ENCODE results near the gene TRPC3.

TRPC3 gene

DNA sequence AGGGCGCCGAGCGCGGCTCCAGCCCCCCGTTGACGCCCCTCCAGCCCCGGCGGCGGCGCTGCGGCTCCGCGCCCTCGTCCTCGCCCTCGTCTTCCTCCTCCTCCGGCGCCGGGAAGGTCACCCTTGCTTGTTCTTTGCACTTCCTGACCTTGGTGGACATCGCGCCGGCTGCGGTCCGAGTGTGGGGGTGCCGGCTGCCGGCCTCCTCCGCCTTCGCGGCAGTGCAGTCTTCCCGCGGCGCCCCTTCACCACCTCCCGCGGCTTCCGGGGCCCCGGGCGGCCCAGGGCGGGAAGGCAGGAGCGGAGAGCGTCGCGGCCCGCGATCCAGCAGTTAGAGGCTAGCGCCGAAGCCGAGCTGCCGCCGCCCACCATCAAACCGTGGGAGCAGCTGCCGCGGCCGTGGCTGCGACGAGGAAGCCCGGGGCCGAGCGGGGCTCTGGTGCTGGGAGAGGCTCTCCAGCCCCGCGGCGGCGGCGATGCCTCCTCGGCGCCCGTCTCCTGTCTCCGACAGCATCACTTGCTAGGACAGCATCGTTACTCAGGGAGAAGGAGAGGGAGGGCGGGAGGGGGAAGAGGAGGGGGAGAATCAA, at the start of gene TRPC3:
TRPC3 (minus strand) TSS at position 540 of the 590 bp plus-strand sequence; CDS start at position 160, 380 bp downstream.
- TF ChIP-seq, protein P1, sequence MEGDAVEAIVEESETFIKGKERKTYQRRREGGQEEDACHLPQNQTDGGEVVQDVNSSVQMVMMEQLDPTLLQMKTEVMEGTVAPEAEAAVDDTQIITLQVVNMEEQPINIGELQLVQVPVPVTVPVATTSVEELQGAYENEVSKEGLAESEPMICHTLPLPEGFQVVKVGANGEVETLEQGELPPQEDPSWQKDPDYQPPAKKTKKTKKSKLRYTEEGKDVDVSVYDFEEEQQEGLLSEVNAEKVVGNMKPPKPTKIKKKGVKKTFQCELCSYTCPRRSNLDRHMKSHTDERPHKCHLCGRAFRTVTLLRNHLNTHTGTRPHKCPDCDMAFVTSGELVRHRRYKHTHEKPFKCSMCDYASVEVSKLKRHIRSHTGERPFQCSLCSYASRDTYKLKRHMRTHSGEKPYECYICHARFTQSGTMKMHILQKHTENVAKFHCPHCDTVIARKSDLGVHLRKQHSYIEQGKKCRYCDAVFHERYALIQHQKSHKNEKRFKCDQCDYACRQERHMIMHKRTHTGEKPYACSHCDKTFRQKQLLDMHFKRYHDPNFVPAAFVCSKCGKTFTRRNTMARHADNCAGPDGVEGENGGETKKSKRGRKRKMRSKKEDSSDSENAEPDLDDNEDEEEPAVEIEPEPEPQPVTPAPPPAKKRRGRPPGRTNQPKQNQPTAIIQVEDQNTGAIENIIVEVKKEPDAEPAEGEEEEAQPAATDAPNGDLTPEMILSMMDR (IDR thresholded peaks at IDR 0.05), result no peak
- Histone ChIP-seq H3K4me1 (ENCODE audit: control insufficient read depth in 1 of 2, insufficient read depth in 1 of 2, low read depth in 1 of 2, low read length in 1 of 2) (peaks cover 18 to 23% of the 10 kb centered on the region in 2 experiments), H3K4me3 (ENCODE audit: low read depth in 1 of 2, low read length in 1 of 2) (peak within 1 kb of the TSS; percentile 53 to 55), H3K27me3 (peaks cover 99% of the 10 kb centered on the region), H3K9me3 (no peaks in the 10 kb centered on the region), H3K36me3 (no peaks in the 10 kb centered on the region), H3K27ac (no peak within 1 kb of the TSS)

DNA sequence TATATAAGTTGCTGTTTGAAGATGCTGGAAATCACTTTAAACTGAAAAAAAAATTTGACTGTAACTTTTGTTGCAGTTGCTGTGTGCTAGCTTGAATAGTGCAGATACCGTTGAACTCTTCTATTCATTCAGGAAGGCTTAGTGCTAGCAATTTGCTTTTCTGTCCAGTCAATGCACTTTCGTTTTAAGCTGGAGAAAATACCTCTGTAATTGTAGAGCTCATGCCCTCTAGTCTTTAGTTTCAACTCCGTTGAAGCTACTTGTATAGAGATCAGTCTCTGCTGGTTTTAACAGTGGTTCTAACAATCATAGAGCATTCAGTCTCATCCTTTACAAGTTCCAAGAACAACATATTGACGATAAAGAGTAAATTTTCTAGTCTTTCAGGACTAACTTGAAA, 49.0 kb upstream of the TRPC3 start:
- Histone ChIP-seq H3K27ac (no peak overlapping the region), H3K27me3 (peaks cover 76% of the 10 kb centered on the region), H3K9me3 (no peaks in the 10 kb centered on the region), H3K4me1 (ENCODE audit: control insufficient read depth in 1 of 2, insufficient read depth in 1 of 2, low read depth in 1 of 2, low read length in 1 of 2) (no peaks in the 10 kb centered on the region), H3K36me3 (no peaks in the 10 kb centered on the region), H3K4me3 (ENCODE audit: low read depth in 1 of 2, low read length in 1 of 2) (no peak overlapping the region)
- TF ChIP-seq, protein P1 (IDR thresholded peaks at IDR 0.05), result no peak

DNA sequence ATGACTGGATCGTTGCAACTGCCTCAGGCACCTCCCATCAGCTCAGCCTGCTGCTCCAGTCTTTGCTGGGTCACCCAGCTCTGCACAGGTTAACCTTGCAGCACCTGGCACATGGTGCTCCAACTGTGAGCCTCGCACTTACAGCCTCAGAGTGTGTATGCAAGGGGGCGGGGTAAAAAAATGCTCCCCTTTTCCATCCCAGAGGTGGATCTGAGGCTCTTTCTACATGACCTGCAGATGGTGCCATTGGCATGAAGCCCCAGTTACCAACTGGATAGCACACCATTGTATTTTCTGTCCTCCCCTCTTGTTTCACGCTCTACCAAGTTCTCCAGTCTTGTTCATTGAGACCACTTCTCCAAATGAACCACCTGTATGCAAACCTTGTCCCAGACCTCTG, 46.2 kb upstream of the TRPC3 start:
- H3K4me3 ChIP-seq (ENCODE audit: low read depth in 1 of 2, low read length in 1 of 2), result no peak overlapping the region
- H3K36me3 ChIP-seq, result no peaks in the 10 kb centered on the region
- H3K4me1 ChIP-seq (ENCODE audit: control insufficient read depth in 1 of 2, insufficient read depth in 1 of 2, low read depth in 1 of 2, low read length in 1 of 2), result peaks cover 0 to 2% of the 10 kb centered on the region in 2 experiments
- no peak overlapping the region for H3K27ac ChIP-seq
- H3K9me3 ChIP-seq, result no peaks in the 10 kb centered on the region
- TF ChIP-seq, protein P1 (IDR thresholded peaks at IDR 0.05), result no peak
- peaks cover 77% of the 10 kb centered on the region for H3K27me3 ChIP-seq

DNA sequence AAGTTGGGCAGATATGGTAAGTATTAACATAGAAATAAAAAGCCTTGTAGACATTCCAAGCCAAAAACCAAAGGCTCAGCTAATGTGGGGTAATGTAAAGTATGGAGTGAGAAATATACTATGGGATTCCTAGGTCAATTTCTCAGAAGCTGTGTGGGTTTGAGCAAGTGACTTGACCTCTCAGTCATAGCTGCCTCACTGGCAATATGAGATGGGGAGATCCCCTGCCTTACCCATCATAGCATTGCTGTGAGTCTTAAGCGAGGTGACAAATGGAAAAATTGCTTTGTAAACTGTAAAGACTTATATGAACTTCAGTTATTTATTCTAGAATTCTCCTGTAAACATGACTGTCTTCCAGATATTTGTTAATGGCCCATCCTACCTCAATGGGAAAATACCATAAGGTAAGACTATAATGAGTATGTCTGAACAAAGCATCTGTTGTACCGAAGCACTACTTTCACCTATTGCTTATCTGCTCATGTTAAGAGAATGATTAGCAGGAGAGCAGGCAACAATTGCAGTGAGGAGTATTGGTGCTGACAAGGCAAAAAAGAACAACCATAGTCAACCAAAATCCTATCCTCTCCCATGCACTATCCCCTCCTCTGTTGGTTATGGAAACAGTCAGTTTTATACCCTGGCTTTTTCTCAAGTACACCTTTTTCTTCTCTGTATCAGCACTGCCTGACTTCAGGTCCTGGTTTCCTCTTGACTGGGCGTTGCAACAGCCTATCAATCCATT, 44.1 kb upstream of the TRPC3 start:
- Histone ChIP-seq H3K4me1 (ENCODE audit: control insufficient read depth in 1 of 2, insufficient read depth in 1 of 2, low read depth in 1 of 2, low read length in 1 of 2) (peaks cover 8 to 16% of the 10 kb centered on the region in 2 experiments), H3K9me3 (no peaks in the 10 kb centered on the region), H3K27me3 (peaks cover 57% of the 10 kb centered on the region), H3K4me3 (ENCODE audit: low read depth in 1 of 2, low read length in 1 of 2) (no peak overlapping the region), H3K27ac (no peak overlapping the region), H3K36me3 (no peaks in the 10 kb centered on the region)
- TF ChIP-seq, protein P1 (IDR thresholded peaks at IDR 0.05), result no peak

DNA sequence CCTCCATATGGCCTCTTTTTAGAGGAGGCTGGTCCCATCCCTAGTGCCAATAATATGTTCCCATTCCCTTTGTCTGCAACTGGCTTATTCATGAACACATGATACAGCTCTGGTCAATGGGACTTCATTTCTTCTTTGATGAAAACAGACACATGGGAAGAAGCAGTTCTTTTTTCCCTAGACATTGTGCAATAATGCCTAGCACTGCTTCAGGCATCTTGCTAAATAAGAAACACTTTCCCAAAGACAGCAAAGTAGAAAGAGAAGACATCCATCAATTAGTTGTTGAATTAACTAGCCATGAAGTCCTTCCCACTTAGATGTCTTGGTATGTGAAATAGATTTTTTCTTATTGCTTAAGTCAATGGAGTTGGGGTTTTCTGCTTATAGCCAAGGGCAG, 40.1 kb upstream of the TRPC3 start:
- Histone ChIP-seq H3K27ac (peak overlapping the region; percentile 52), H3K9me3 (no peaks in the 10 kb centered on the region), H3K36me3 (no peaks in the 10 kb centered on the region), H3K4me1 (ENCODE audit: control insufficient read depth in 1 of 2, insufficient read depth in 1 of 2, low read depth in 1 of 2, low read length in 1 of 2) (peaks cover 8 to 16% of the 10 kb centered on the region in 2 experiments), H3K4me3 (ENCODE audit: low read depth in 1 of 2, low read length in 1 of 2) (no peak overlapping the region), H3K27me3 (peaks cover 37% of the 10 kb centered on the region)
- TF ChIP-seq, protein P1 (IDR thresholded peaks at IDR 0.05), result no peak
